ENCODE data around the gene TIMP4. TPM values are rescaled to one million over a fixed set of nuclear protein-coding genes. Genes with fewer than 3 reads are reported as not detected.

Gene TIMP4
- total and polyA plus RNA-seq, 3 donors from 2014 or later, result 0.95 to 3.3 (median 1.3) TPM

DNA sequence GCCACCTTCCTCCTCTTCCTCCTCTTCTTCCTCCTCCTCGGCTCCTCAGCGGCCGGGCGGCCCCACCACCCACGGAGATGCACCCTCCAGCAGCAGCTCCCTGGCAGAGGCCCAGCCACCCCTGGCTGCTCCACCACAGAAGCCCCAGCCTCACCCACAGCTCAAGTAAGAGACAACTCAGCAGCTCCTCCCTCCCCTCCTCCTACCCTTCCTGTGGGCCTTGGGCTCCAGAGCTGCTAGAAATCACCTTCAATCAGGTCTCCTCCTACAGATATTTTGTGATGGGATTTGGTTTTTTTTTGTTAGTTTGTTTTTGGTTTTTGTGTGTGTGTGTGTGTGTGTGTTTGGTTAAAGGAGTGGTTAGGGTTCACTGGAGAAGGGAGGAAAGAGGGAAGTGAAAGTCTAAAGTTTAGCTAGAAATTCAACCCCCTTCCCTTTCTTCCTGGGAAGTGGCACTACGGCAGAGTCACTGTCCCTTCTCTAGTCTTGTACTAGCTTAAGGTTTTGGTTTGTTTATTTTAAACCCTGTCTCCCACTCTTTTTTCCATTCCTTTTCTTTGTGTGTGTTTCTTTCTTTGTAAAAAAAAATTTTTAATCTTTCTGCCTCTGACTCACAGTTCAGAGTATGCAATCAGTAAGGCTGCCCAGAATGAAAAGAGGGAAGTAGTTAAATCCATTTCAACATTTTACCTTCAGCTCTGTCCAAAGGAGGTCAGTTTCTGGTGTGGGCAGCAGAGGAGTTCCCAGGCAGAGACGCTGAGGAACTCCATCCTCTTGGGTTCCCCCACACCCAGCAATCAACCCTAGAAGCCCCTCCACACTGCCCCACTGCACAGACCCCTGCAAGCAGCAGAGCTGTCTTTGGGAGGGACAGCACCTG is 29.0 kb upstream of the TIMP4 start:
- Histone ChIP-seq H3K9me3 (no peaks in the 10 kb centered on the region), H3K27ac (no peak overlapping the region), H3K36me3 (ENCODE audit: low read depth, missing control alignments) (no peaks in the 10 kb centered on the region), H3K4me3 (no peak overlapping the region), H3K27me3 (no peaks in the 10 kb centered on the region), H3K4me1 (no peaks in the 10 kb centered on the region)
- no peak for DNase-seq
- TF ChIP-seq POLR2A (IDR thresholded peaks at IDR 0.05), result no peak
- TF ChIP-seq, protein P1, sequence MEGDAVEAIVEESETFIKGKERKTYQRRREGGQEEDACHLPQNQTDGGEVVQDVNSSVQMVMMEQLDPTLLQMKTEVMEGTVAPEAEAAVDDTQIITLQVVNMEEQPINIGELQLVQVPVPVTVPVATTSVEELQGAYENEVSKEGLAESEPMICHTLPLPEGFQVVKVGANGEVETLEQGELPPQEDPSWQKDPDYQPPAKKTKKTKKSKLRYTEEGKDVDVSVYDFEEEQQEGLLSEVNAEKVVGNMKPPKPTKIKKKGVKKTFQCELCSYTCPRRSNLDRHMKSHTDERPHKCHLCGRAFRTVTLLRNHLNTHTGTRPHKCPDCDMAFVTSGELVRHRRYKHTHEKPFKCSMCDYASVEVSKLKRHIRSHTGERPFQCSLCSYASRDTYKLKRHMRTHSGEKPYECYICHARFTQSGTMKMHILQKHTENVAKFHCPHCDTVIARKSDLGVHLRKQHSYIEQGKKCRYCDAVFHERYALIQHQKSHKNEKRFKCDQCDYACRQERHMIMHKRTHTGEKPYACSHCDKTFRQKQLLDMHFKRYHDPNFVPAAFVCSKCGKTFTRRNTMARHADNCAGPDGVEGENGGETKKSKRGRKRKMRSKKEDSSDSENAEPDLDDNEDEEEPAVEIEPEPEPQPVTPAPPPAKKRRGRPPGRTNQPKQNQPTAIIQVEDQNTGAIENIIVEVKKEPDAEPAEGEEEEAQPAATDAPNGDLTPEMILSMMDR (IDR thresholded peaks at IDR 0.05), result no peak
- intact Hi-C loops (cut with DNase I; ENCODE audit: low total_unique reads), result no loop called here
- 35 to 62% methylated on average over 7 of the region's 7 CpGs for WGBS, 2 donors

DNA sequence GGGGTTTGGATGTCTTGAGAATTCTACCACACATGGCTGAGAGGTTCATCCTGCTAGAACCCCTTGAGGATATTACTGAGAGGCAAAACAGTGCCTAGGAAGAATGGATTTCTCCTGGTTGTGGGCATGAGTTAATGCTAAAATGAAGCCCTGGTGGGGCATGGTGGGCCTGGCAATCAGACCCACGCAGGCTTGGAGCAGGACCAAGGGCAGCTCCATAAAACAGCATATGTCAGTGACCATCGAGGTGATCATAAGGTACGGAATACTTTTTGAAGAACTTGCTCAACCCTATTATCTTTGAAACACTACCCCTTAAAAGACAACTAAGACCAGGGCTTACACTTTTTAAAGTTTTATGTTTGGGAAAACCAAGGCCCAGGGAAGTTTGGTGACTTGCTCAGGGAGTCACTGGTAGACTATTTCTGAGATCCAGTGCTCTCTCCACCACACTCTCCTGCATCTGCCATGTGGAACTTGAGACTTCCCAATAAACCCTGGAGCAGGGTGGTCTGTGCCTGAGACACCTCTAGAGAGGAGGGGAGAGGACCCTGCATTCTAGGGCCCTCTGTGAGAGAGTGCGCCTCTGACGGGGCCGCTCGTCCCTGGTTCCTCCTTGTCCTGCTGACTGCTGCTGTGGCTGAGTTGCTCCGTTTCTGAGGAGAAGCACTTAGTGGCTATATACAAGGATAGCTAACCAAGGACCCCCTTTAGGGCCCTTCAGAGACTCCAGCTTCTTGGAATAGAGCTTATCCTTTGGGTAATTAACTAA is 28.0 kb upstream of the TIMP4 start:
- Histone ChIP-seq H3K36me3 (ENCODE audit: low read depth, missing control alignments) (no peaks in the 10 kb centered on the region), H3K9me3 (no peaks in the 10 kb centered on the region), H3K27me3 (no peaks in the 10 kb centered on the region), H3K27ac (no peak overlapping the region), H3K4me1 (no peaks in the 10 kb centered on the region), H3K4me3 (no peak overlapping the region)
- TF ChIP-seq, protein P1 (IDR thresholded peaks at IDR 0.05), result no peak
- no peak for TF ChIP-seq POLR2A (IDR thresholded peaks at IDR 0.05)
- no peak for DNase-seq
- intact Hi-C loops (cut with DNase I; ENCODE audit: low total_unique reads), result no loop called here
- WGBS, 2 donors, result 92 to 93% methylated on average over 8 of the region's 8 CpGs

DNA sequence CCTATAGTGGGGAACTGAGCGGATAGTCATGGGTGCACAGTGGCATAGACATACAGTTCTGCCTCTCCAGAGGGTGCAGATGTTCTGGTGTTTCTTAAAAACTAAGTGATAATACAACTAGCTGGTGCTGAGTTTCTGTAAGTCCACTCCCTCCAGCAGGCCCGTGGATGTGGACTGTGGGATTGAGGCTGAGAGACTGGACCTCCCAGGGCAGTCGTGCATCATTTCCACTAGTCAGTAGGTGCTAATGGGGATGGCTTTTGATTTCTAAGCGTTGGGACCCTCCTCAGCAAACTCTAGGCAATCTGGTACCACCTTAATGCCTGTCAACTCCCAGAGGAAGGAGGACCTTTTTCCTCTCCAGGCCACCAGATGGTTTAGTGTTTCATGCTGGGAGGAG is 27.3 kb upstream of the TIMP4 start:
- Histone ChIP-seq H3K4me1 (no peaks in the 10 kb centered on the region), H3K9me3 (no peaks in the 10 kb centered on the region), H3K4me3 (no peak overlapping the region), H3K36me3 (ENCODE audit: low read depth, missing control alignments) (no peaks in the 10 kb centered on the region), H3K27me3 (no peaks in the 10 kb centered on the region), H3K27ac (no peak overlapping the region)
- 71 to 88% methylated on average over 4 of the region's 4 CpGs for WGBS, 2 donors
- intact Hi-C loops (cut with DNase I; ENCODE audit: low total_unique reads), result no loop called here
- no peak for TF ChIP-seq POLR2A (IDR thresholded peaks at IDR 0.05)
- TF ChIP-seq, protein P1 (IDR thresholded peaks at IDR 0.05), result no peak
- no peak for DNase-seq

DNA sequence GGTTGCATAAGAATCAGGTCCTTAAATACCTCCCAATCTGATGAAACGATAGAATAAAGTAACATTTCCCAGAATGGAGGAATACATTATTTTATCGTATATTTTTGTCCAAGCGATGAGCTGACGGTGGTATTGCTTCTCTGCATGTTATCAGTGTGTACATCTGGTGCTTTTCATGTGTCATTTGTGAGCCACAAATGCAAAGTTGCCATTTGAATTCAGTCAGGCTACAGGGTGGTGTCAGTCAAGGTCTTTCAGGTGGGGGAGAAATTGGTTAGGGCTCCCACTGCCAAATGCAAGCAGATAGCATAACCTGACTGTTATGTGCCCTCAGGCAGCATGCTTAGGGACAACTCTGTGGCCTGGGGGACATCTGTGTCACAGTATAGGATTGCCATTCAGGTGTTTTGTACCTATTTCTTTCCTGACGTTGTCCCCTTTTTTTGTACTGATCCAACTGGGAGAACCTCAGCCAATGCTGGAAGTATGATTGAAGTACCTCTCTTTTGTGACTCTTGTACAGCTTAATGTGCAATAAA is 26.5 kb upstream of the TIMP4 start:
- no peaks in the 10 kb centered on the region for H3K4me1 ChIP-seq
- TF ChIP-seq, protein P1 (IDR thresholded peaks at IDR 0.05), result no peak
- no peak for TF ChIP-seq POLR2A (IDR thresholded peaks at IDR 0.05)
- intact Hi-C loops (cut with DNase I; ENCODE audit: low total_unique reads), result no loop called here
- H3K4me3 ChIP-seq, result no peak overlapping the region
- H3K27ac ChIP-seq, result no peak overlapping the region
- WGBS, 2 donors, result 83 to 95% methylated on average over 5 of the region's 5 CpGs
- no peaks in the 10 kb centered on the region for H3K36me3 ChIP-seq (ENCODE audit: low read depth, missing control alignments)
- no peaks in the 10 kb centered on the region for H3K27me3 ChIP-seq
- DNase-seq, result no peak
- no peaks in the 10 kb centered on the region for H3K9me3 ChIP-seq

All from testis (tissue), 3 donors.